Stimulated activated CD8-positive, alpha-beta memory T cell treated with anti-CD3 and anti-CD28 coated beads, Interleukin-7, amount 100 ng/mL, for 1 hour (primary cell): ENCODE results near the gene CDC42EP3.

Experiments used
- DNase-seq, 2 donors: peaks; one replicate each; pipeline ENCODE4 v3.0.0-alpha.2; 2020; ENCODE audit warnings: low read depth in 2 of 2

Gene CDC42EP3

GRCh38 chr2:37671009-37671815 lies at the start of gene CDC42EP3:
TSS of gene CDC42EP3 (minus strand) at chr2:37671642. CDS start at chr2:37646587, 25,055 bp downstream.
- peak; percentile 45 to 56 for DNase-seq

GRCh38 chr2:37721201-37721560 lies 49.7 kb upstream of the CDC42EP3 start:
- DNase-seq: no peak

GRCh38 chr2:37720533-37721200 lies 49.2 kb upstream of the CDC42EP3 start:
- DNase-seq: no peak

GRCh38 chr2:37718515-37719161 lies 47.2 kb upstream of the CDC42EP3 start:
- no peak for DNase-seq

GRCh38 chr2:37713258-37713700 lies 41.8 kb upstream of the CDC42EP3 start:
- no peak for DNase-seq

DNA sequence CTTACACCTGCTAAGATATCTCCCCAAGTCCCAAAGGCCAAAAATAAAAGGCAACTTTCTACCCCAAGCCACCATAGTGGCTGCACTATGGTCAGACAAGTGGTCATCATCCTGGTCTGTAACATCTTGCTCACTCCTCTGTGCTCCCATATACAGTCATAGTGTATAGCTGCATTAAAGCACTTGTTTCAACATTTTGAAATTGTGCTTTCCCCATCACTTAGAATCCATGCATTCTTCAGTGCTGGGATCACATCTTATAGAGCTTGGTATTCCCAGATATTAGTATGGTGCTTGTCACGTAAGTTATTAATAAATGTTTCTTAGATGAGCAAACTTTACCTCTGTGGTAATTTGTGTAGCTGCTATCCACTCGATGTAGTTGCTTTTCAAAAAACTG lies 40.4 kb upstream of the CDC42EP3 start:
- DNase-seq: no peak

DNA sequence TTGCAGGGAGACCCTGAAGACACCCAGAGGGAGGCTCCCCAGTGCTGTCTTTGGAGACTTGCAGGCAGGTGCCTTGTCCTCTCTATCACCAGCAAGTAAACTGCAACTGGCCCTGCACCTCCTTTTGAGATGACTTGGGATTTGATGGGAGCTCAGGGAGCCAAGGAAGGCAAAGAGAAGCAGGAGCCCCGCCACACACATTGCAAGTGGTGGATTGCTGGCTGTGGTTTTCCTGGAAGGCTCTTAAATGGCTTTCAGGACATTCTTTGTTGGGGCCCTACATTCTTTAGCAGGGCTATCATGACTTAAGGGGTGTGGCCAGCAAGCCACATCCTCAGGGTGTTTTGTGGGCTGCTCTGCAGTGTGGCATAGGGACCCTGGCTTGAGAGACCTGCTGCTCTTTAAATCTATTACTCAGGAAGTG lies 39.9 kb upstream of the CDC42EP3 start:
- peak in 1 of 2 donors; percentile 3 for DNase-seq

GRCh38 chr2:37709111-37709510 lies 37.7 kb upstream of the CDC42EP3 start:
- DNase-seq: no peak

- no peak for DNase-seq
These were observed 36.7 kb upstream of the CDC42EP3 start for GRCh38 chr2:37708146-37708545.

DNA sequence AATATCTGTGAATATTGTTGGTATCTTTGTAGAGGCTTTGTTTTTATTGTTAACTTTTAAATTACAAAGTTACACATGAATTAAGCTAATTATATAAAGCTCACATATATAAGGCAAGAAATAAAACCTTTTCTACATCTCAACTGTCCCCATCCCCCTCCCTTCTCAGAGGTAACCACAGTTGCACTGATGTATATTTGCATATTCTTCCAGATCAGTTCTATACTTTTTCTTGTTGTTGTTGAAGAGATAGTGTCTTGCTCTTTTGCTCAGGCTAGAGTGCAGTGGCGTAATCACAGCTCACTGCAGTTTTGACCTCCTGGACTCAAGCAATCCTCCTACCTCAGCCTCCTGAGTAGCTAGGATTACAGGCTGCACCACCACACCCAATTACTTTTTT lies 36.0 kb upstream of the CDC42EP3 start:
- no peak for DNase-seq

DNA sequence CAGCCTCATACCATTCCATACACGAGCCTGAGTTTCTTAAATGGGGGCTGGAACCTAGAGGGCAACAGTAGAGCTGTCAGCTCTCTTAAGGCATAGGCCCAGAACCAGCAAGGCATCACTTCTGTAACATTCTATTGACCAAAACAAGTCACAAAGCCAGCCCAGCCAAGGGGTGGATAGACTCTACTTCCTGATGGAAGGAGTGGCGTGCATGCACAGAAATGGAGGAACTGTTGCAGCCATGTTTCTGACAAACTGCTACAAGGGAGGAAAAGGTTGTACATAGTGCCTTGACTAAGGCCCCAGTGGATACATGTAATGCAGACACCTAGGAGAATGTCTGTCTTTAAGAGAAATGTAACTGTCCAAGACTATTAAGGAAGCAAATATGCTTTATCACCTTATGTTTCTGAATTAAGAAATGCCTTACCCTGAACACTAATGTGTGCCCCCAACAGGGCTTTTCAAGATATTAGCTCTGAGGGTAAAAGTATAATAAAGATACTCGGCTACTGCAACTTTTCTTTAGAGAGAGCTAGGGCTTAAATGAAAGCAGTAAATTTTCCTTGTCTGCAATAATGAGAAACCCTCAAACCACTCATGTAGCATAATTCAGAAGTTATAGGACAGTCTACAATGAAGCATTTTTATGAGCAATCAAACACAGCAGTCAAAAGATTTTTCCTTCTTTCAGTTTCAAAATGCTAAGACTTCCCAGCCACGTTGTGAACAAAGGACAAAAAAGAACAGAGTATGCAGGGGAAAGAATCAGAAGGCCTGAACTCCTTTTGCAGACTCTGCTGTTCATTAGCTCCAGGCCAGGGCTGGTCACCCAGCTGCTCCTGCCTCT lies 35.1 kb upstream of the CDC42EP3 start:
- no peak for DNase-seq

GRCh38 chr2:37705191-37705590 lies 33.7 kb upstream of the CDC42EP3 start:
- no peak for DNase-seq

GRCh38 chr2:37698931-37699481 lies 27.6 kb upstream of the CDC42EP3 start:
- no peak for DNase-seq

- DNase-seq: no peak
These were observed 23.9 kb upstream of the CDC42EP3 start for GRCh38 chr2:37695336-37695735.

DNA sequence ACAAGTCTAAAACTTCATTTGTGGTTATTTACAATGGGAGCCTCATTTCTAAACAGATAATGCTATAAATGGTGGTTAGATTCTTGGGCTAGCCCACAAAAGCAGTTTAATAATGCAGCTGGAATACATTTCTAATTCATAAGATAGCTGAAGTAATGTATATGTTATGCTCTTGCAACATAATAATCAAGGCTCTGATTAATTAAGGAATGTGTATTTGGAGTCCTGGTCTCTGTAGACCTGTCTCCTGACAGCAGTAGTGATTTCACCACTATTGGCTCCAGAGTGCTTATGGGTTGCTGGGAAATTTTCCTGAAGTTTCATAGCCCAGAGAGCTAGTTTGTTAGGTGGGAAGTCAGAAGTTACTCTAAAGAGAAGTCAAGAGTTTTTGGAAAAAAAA lies 21.3 kb upstream of the CDC42EP3 start:
- no peak for DNase-seq

DNA sequence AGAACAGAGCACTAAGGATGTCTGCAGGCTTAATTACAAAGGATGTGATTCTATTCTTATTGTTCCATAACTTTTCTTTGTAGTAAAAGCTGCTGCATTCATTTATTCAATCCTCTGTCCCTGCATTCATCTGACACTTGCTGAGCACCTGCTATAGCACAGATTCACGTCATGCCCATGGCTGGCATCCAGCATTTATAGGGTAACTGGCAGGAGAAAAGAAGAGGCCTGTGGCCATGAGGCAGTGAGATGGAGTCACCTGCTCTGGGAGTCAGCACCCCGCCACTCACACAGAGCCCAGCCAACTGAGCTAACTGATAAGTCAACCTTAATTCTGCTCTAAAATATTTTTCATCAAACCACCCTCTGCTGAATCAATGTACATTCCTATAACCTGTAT lies 18.3 kb upstream of the CDC42EP3 start:
- no peak for DNase-seq

GRCh38 chr2:37688771-37689468 lies 17.5 kb upstream of the CDC42EP3 start:
- no peak for DNase-seq

GRCh38 chr2:37686792-37687526 lies 15.5 kb upstream of the CDC42EP3 start:
- DNase-seq: no peak

DNA sequence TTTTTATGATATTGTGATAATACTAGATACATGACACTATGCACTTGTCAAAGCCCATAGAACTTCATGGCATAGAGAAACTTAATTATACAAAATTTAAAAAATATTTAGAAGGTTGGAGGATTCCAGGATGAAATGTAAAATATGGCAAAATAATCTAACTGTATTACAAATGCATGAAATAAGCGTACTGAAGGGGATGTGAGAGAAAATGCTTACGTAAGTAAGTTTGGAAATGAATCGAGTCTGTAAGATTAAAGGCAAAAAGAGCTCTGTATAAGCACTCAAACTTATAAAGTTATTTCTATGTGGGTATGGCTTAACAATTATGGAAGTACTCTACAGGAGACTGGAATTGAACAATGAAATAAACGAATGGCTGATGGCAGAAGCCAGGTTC lies 13.4 kb upstream of the CDC42EP3 start:
- no peak for DNase-seq
